HFF-Myc (cell line): ENCODE results near the gene GPAT3.

Experiments used
- DNase-seq: peaks from one replicate; pipeline ENCODE4 v3.0.0-alpha.2; 2011; ENCODE audit warnings: low read depth; ENCODE audit errors: extremely low read depth
- H3K4me3 ChIP-seq: replicated peaks from 2 replicates; pipeline ENCODE4 v1.5.1; 2011; ENCODE audit warnings: low read depth, mild to moderate bottlenecking, control low read depth, low read length
- TF ChIP-seq, protein P1 (sequence below): IDR thresholded peaks from 2 replicates; pipeline ENCODE4 v1.5.1; 2012; ENCODE audit warnings: mild to moderate bottlenecking, low read depth, low read length, control low read depth; ENCODE audit errors: missing control alignments

GPAT3 gene

DNA sequence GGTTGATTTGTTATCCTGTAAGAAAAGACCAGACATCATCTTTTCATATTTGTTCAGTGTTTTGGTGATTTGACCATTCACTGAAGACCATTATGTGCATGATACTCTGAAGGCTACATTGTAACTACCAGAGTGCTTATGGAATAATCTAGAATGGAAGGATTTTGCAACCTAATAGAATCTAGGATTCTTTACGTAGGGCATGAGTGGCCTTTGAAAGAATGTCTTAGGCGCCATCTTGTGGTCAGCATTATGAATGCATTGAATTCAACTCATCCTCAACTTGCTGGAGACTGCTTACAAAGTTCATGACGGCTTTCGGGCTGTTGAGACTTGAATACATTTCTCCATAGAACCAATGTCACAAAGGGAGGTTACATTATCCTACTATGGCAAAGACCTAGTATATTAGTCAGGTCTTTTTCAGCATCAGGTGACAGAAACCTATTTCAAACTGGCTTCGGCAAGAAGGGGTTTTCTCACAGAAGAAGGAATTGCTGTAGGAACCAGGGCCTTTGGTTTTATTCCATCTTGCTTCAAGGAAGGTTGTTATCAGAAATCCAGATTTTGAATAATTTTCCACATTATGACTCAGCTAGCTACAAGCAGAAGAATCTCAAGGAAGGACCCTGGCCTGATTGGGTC lies 104.1 kb downstream of the GPAT3 start:
- no peak overlapping the region for H3K4me3 ChIP-seq
- TF ChIP-seq, protein P1, sequence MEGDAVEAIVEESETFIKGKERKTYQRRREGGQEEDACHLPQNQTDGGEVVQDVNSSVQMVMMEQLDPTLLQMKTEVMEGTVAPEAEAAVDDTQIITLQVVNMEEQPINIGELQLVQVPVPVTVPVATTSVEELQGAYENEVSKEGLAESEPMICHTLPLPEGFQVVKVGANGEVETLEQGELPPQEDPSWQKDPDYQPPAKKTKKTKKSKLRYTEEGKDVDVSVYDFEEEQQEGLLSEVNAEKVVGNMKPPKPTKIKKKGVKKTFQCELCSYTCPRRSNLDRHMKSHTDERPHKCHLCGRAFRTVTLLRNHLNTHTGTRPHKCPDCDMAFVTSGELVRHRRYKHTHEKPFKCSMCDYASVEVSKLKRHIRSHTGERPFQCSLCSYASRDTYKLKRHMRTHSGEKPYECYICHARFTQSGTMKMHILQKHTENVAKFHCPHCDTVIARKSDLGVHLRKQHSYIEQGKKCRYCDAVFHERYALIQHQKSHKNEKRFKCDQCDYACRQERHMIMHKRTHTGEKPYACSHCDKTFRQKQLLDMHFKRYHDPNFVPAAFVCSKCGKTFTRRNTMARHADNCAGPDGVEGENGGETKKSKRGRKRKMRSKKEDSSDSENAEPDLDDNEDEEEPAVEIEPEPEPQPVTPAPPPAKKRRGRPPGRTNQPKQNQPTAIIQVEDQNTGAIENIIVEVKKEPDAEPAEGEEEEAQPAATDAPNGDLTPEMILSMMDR = peak; percentile 77
- peak; percentile 67 for DNase-seq

DNA sequence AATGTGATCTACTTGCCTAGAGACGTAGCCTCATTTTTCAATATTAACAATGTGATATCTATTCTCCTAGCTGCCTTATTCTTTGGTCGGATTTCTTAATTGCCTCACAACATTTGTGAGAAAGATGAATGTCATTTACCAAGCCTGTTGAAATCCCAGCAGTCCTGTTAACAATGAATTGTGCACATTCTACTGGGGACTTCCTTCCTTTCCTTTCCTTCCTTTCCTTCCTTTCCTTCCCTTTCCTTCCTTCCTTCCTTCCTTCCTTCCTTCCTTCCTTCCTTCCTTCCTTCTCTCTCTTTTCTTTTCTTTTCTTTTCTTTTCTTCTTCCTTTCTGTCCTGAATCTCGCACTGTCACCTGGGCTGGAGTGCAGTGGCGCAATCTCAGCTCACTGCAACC lies 107.1 kb downstream of the GPAT3 start:
- no peak for DNase-seq
- TF ChIP-seq, protein P1 = no peak
- H3K4me3 ChIP-seq = no peak overlapping the region

- no peak overlapping the region for H3K4me3 ChIP-seq
- DNase-seq = peak; percentile 66
- TF ChIP-seq, protein P1 = peak; percentile 68
Measured at GRCh38 chr4:83644677-83645659, 109.1 kb downstream of the GPAT3 start.

- TF ChIP-seq, protein P1 = no peak
- no peak for DNase-seq
- no peak overlapping the region for H3K4me3 ChIP-seq
Measured at GRCh38 chr4:83646538-83647239, 110.8 kb downstream of the GPAT3 start.

- no peak overlapping the region for H3K4me3 ChIP-seq
- DNase-seq = no peak
- TF ChIP-seq, protein P1 = no peak
Measured at GRCh38 chr4:83651846-83652245, 115.9 kb downstream of the GPAT3 start.
